ENCODE measurements around the gene MYB. TPM values are rescaled to one million over a fixed set of nuclear protein-coding genes. Genes with fewer than 3 reads are reported as not detected.

Gene MYB
- total and polyA plus RNA-seq, 2 of the 13 experiments (the other 11 are each of a cell fraction or from before 2014, with no cell fraction given): 0.04 to 0.20 TPM

GRCh38 chr6:135224037-135224647 is 43.0 kb downstream of the MYB start (continued):
- TF ChIP-seq ZNF362 (CRISPR knock-in tag; IDR thresholded peaks at IDR 0.05; ENCODE audit: borderline replicate concordance): no peak
- no peak for TF ChIP-seq ZFYVE20 (CRISPR knock-in tag; IDR thresholded peaks at IDR 0.05; ENCODE audit: borderline replicate concordance, low read depth)
- TF ChIP-seq ZNF772 (CRISPR knock-in tag; IDR thresholded peaks at IDR 0.05): no peak
- no peak for TF ChIP-seq HIVEP1 (CRISPR knock-in tag; IDR thresholded peaks at IDR 0.05)
- TF ChIP-seq KDM6A (CRISPR knock-in tag; IDR thresholded peaks at IDR 0.05; ENCODE audit: low read depth): no peak
- no peak for TF ChIP-seq MIXL1 (CRISPR knock-in tag; IDR thresholded peaks at IDR 0.05)
- TF ChIP-seq ZNF773 (CRISPR knock-in tag; IDR thresholded peaks at IDR 0.05; ENCODE audit: borderline replicate concordance): no peak

- Histone ChIP-seq H3K36me3 (replicated peaks in 1 of 2; ENCODE audit: control insufficient read depth in 1 of 2, insufficient read depth in 2 of 2, low read length in 2 of 2) (no peaks in the 10 kb centered on the region), H4K20me1 (ENCODE audit: insufficient read depth, low read length) (no peaks in the 10 kb centered on the region), H3K27ac (ENCODE audit: extremely low read length, insufficient read depth, low read length) (no peak overlapping the region), H3K79me2 (ENCODE audit: insufficient read depth, low read length) (no peaks in the 10 kb centered on the region), H3K4me1 (ENCODE audit: insufficient read depth, low read length) (no peaks in the 10 kb centered on the region), H3K9ac (ENCODE audit: insufficient read depth, low read depth, low read length) (no peak overlapping the region), H3K9me3 (ENCODE audit: low read length) (no peaks in the 10 kb centered on the region), H3K27me3 (ENCODE audit: control insufficient read depth in 1 of 2, insufficient read depth in 2 of 2, low read length in 2 of 2) (peaks cover 0 to 16% of the 10 kb centered on the region in 2 experiments; a peak in 3 of 5 replicates), H2AFZ (ENCODE audit: low read length) (no peak overlapping the region), H3K4me2 (ENCODE audit: low read depth, low read length) (no peak overlapping the region), H3K4me3 (replicated peaks in 1 of 3; ENCODE audit: insufficient read depth in 1 of 3, low read depth in 2 of 3, low read length in 3 of 3) (no peak overlapping the region)
- 39% methylated on average over 5 of the region's 5 CpGs for WGBS (ENCODE audit: low lambda C conversion rate)
- intact Hi-C loops (cut with micrococcal nuclease; ENCODE audit: unreplicated experiment): no loop called here
- no TSS peak for BruUV-seq (replicated peaks)
- DNase-seq (ENCODE audit: low spot score) (no peak), ATAC-seq (no peak), FAIRE-seq (no peak)
- POLR2A ChIA-PET: no interaction called here
- CTCF ChIA-PET (ENCODE audit: low intra/inter-chr PET ratio, low total read pairs): no interaction called here
- peak; percentile 84 for TF ChIP-seq NFE2L2 (IDR thresholded peaks at IDR 0.05; ENCODE audit: low read length)
- TF ChIP-seq ZNF512B (CRISPR knock-in tag; IDR thresholded peaks at IDR 0.05; ENCODE audit: borderline replicate concordance): no peak
- TF ChIP-seq MAFK (conservative IDR thresholded peaks at IDR 0.05 in 1 of 2, IDR thresholded peaks at IDR 0.05 in 1 of 2; ENCODE audit: low read length in 2 of 2): peak; percentile 70 to 76
- no peak for TF ChIP-seq TEAD2 (CRISPR knock-in tag; IDR thresholded peaks at IDR 0.05)
- TF ChIP-seq ESRRA (CRISPR knock-in tag; IDR thresholded peaks at IDR 0.05; ENCODE audit: low read depth): no peak
- no peak for TF ChIP-seq RFXANK (CRISPR knock-in tag; IDR thresholded peaks at IDR 0.05)
- peak; percentile 66 for TF ChIP-seq MAFF (IDR thresholded peaks at IDR 0.05; ENCODE audit: low read depth, low read length)
- in situ Hi-C loops (cut with HindIII; ENCODE audit: extremely low pct_ligation_motif_present, low pct_unique_long_range_greater_than_20kb): no loop called here
Observed at GRCh38 chr6:135225911-135226310, 44.8 kb downstream of the MYB start.
